Fibroblast of lung (primary cell): Measurements from ENCODE around the gene KMT2D. TPM values are rescaled to one million over a fixed set of nuclear protein-coding genes. Genes with fewer than 3 reads are reported as not detected.

Experiments used
- DNase-seq, 2 donors: peaks; one replicate each; pipeline versions ENCODE4 v3.0.0 to v3.0.0-alpha.2; 2010; ENCODE audit warnings: low read depth in 2 of 2
- H2AFZ ChIP-seq: 2 replicates; pipeline ENCODE4 v1.5.1; 2012; ENCODE audit warnings: low read length, control low read depth, inconsistent platforms
- H3K27ac ChIP-seq: 2 replicates; pipeline ENCODE4 v1.5.1; 2011; ENCODE audit warnings: low read length, control low read depth; ENCODE audit not compliant: insufficient read depth
- H3K27me3 ChIP-seq: 2 replicates; pipeline ENCODE4 v1.5.1; 2011; ENCODE audit warnings: mild to moderate bottlenecking, low read length; ENCODE audit not compliant: control insufficient read depth, insufficient read depth
- H3K36me3 ChIP-seq: 2 replicates; pipeline ENCODE4 v1.5.1; 2011; ENCODE audit warnings: low read length; ENCODE audit not compliant: control insufficient read depth, insufficient read depth
- H3K4me1 ChIP-seq: 2 replicates; pipeline ENCODE4 v1.5.1; 2011; ENCODE audit warnings: low read length; ENCODE audit not compliant: control insufficient read depth, insufficient read depth; ENCODE audit errors: extremely low read depth
- H3K4me2 ChIP-seq: 2 replicates; pipeline ENCODE4 v1.5.1; 2011; ENCODE audit warnings: low read length, control low read depth; ENCODE audit not compliant: insufficient read depth; ENCODE audit errors: extremely low read depth
- H3K4me3 ChIP-seq, 4 experiments: fragments of 200-600 bp in 1 of 4; sonication (generic) in 1 of 4; replicated peaks in 1 of 4; 2 replicates each; pipeline ENCODE4 v1.5.1; 2011 to 2016; ENCODE audit warnings: low read length in 4 of 4, low read depth in 3 of 4, mild to moderate bottlenecking in 3 of 4, control low read depth in 2 of 4, inconsistent platforms in 1 of 4, mixed read lengths in 1 of 4; ENCODE audit not compliant: insufficient read depth in 1 of 4; ENCODE audit errors: control extremely low read depth in 1 of 4
- H3K79me2 ChIP-seq: 2 replicates; pipeline ENCODE4 v1.5.1; 2012; ENCODE audit warnings: mild to moderate bottlenecking, low read length, inconsistent platforms; ENCODE audit not compliant: control insufficient read depth, insufficient read depth
- H3K9ac ChIP-seq: 2 replicates; pipeline ENCODE4 v1.5.1; 2011; ENCODE audit warnings: mild to moderate bottlenecking, low read length, control low read depth; ENCODE audit not compliant: insufficient read depth
- H3K9me3 ChIP-seq: 2 replicates; pipeline ENCODE4 v1.5.1; 2012; ENCODE audit warnings: low read depth, low read length; ENCODE audit not compliant: control insufficient read depth, insufficient read depth
- H4K20me1 ChIP-seq: 2 replicates; pipeline ENCODE4 v1.5.1; 2011; ENCODE audit warnings: low read length; ENCODE audit not compliant: control insufficient read depth, insufficient read depth; ENCODE audit errors: extremely low read depth
- EZH2 ChIP-seq: IDR thresholded peaks from 2 replicates; pipeline ENCODE4 v1.5.1; 2012; ENCODE audit warnings: low read length, control low read depth, mild to moderate bottlenecking; ENCODE audit errors: missing control alignments
- polyA plus RNA-seq, 2 donors: library from polyadenylated mRNA; depleted of rRNA in 1 of 2; stranded (reverse) in 1 of 2; unstranded in 1 of 2; fragments of >200 nt; gene quantifications; 2 replicates each; pipeline ENCODE4 v1.2.1, GENCODE V29; 2011 to 2012; ENCODE audit warnings: missing spikeins in 1 of 2
- total RNA-seq: library from RNA; depleted of rRNA; stranded (reverse); fragments of >200 nt; gene quantifications from 2 replicates; pipeline ENCODE4 v1.2.1, GENCODE V29; 2014
- TF ChIP-seq, protein P1 (sequence below), 2 donors: IDR thresholded peaks in 1 of 2; conservative IDR thresholded peaks in 1 of 2; 1 replicate in 1 of 2; 2 replicates in 1 of 2; pipeline ENCODE4 v1.5.1; 2011 to 2012; ENCODE audit warnings: low read length in 2 of 2, control low read depth in 1 of 2, inconsistent platforms in 1 of 2, low read depth in 1 of 2, mild to moderate bottlenecking in 1 of 2

The KMT2D gene
- total and polyA plus RNA-seq, 2 donors (not counting 1 experiment from before 2014, with no cell fraction given): 7.3 to 33.0 TPM

DNA sequence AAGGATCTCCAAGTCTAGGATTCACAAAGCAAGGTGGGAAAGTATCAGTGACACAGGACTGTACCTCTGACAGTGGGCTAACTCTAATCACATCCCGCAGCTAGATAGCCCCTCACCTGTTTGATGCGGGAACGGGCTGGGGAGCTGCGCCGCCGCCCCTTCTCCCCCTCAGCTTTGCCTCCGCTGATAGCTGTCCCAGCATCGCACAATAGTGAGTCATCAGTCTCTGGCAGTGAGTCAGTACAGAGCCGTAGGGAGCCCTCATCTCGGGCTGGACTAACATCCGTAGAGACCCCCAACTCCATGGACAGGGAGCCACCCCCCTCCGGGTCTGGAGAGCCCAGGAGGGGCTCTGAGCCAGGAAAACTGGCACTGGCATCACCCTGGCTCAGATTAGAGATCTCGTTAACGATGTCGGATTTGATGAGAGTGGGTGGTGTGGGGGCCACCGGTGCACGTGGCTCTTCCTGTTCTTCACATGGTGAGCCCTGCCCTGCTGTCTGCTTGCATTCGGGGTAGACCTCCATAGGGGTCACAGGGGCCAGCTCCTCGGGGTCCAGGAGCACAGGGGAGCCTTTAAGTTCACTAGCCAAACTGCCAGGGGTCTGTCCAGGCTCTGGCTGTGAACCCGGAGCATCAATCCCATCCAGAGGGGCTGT is 10.9 kb downstream of the KMT2D start:
- H3K9ac ChIP-seq: no peak overlapping the region
- no peak overlapping the region for H2AFZ ChIP-seq
- H3K4me1 ChIP-seq: peaks cover 3% of the 10 kb centered on the region
- H3K9me3 ChIP-seq: no peaks in the 10 kb centered on the region
- DNase-seq: peak; percentile 51 to 79
- H3K36me3 ChIP-seq: peaks cover 60% of the 10 kb centered on the region
- H3K27me3 ChIP-seq: no peaks in the 10 kb centered on the region
- peaks cover 18% of the 10 kb centered on the region for H3K79me2 ChIP-seq
- H3K4me3 ChIP-seq: no peak overlapping the region
- H3K4me2 ChIP-seq: no peak overlapping the region
- no peak for TF ChIP-seq EZH2
- TF ChIP-seq, protein P1, sequence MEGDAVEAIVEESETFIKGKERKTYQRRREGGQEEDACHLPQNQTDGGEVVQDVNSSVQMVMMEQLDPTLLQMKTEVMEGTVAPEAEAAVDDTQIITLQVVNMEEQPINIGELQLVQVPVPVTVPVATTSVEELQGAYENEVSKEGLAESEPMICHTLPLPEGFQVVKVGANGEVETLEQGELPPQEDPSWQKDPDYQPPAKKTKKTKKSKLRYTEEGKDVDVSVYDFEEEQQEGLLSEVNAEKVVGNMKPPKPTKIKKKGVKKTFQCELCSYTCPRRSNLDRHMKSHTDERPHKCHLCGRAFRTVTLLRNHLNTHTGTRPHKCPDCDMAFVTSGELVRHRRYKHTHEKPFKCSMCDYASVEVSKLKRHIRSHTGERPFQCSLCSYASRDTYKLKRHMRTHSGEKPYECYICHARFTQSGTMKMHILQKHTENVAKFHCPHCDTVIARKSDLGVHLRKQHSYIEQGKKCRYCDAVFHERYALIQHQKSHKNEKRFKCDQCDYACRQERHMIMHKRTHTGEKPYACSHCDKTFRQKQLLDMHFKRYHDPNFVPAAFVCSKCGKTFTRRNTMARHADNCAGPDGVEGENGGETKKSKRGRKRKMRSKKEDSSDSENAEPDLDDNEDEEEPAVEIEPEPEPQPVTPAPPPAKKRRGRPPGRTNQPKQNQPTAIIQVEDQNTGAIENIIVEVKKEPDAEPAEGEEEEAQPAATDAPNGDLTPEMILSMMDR (conservative IDR thresholded peaks at IDR 0.05 in 1 of 2, IDR thresholded peaks at IDR 0.05 in 1 of 2; ENCODE audit: low read depth in 1 of 2, low read length in 2 of 2): no peak
- peaks cover 3% of the 10 kb centered on the region for H4K20me1 ChIP-seq
- H3K27ac ChIP-seq: no peak overlapping the region

DNA sequence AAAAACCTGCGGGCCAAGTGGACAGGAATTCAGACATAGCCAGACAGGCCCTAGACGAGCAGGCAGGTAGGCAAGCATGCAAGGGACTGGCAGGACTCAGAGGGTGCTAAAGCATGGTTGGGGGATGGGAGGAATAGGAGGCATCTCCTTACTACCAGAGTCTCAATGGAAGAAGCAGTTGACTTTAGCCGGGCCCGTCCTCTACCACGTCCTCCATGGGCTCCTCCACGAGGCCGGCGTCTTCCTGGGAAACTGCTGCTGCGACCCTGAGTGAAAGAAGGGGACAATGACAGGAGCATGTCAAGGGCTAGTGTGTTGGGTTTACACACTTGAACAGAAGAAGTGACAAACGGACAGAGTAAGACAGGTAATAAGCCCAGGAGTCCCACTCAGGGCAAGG is 11.6 kb downstream of the KMT2D start:
- TF ChIP-seq EZH2: no peak
- TF ChIP-seq, protein P1 (conservative IDR thresholded peaks at IDR 0.05 in 1 of 2, IDR thresholded peaks at IDR 0.05 in 1 of 2; ENCODE audit: low read depth in 1 of 2, low read length in 2 of 2): no peak
- no peak overlapping the region for H3K9ac ChIP-seq
- peaks cover 3% of the 10 kb centered on the region for H4K20me1 ChIP-seq
- H3K4me3 ChIP-seq: no peak overlapping the region
- no peak overlapping the region for H3K27ac ChIP-seq
- DNase-seq: no peak
- H3K9me3 ChIP-seq: no peaks in the 10 kb centered on the region
- peaks cover 3% of the 10 kb centered on the region for H3K4me1 ChIP-seq
- H3K4me2 ChIP-seq: no peak overlapping the region
- H3K36me3 ChIP-seq: peaks cover 60% of the 10 kb centered on the region
- peaks cover 10% of the 10 kb centered on the region for H3K79me2 ChIP-seq
- H3K27me3 ChIP-seq: no peaks in the 10 kb centered on the region
- H2AFZ ChIP-seq: no peak overlapping the region

DNA sequence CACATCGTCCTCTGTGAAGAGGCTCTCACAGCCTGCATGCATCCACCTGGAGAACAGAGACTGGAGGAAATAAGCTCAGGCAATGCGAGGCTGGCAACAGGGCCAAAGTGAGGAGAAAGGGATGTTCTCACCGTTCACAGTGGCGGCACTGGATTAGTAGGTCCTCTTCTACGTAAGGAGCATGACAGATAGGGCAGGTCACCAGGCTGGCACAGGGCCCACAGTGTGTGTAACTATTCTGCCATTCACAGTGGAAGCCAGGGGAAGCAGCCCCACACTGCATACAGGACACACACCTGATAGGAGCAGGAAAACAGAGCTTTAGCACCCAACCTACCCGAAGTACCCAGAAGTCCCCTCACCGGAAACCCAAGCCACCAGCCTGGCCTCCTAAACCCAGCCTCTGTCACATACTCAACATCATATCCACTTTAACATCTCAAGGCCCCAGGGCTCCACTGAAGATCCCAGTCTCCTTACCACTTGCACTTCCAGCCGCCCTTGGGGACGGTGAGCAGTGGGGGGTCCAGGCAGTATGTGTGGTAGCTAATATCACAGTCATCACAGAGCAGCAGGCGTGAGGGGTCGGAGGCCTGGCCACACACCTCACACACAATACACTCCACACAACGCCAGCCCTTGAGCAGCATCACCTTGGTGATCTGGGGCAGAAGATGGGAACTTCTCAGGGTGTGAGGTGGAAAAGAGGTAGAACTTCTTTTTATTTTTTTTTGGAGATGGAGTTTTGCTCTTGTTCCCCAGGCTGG is 14.3 kb downstream of the KMT2D start:
- no peak overlapping the region for H3K4me3 ChIP-seq
- no peak for DNase-seq
- no peaks in the 10 kb centered on the region for H3K9me3 ChIP-seq
- TF ChIP-seq, protein P1 (conservative IDR thresholded peaks at IDR 0.05 in 1 of 2, IDR thresholded peaks at IDR 0.05 in 1 of 2; ENCODE audit: low read depth in 1 of 2, low read length in 2 of 2): no peak
- TF ChIP-seq EZH2: no peak
- H3K27me3 ChIP-seq: no peaks in the 10 kb centered on the region
- no peak overlapping the region for H2AFZ ChIP-seq
- peaks cover 3% of the 10 kb centered on the region for H3K4me1 ChIP-seq
- H3K9ac ChIP-seq: no peak overlapping the region
- peaks cover 66% of the 10 kb centered on the region for H3K36me3 ChIP-seq
- H4K20me1 ChIP-seq: no peaks in the 10 kb centered on the region
- H3K27ac ChIP-seq: no peak overlapping the region
- no peak overlapping the region for H3K4me2 ChIP-seq
- no peaks in the 10 kb centered on the region for H3K79me2 ChIP-seq
